ENCODE results near the gene CELF5. TPM values are rescaled to one million over a fixed set of nuclear protein-coding genes. Genes with fewer than 3 reads are reported as not detected.
"Not testable (repeated sequence)": the region's sequence is repeated elsewhere in the genome, so short reads cannot be mapped to it uniquely, and the experiment has no call there.

Gene CELF5
- total RNA-seq, 2 experiments from 2014 or later = 0.55 to 0.61 TPM

DNA sequence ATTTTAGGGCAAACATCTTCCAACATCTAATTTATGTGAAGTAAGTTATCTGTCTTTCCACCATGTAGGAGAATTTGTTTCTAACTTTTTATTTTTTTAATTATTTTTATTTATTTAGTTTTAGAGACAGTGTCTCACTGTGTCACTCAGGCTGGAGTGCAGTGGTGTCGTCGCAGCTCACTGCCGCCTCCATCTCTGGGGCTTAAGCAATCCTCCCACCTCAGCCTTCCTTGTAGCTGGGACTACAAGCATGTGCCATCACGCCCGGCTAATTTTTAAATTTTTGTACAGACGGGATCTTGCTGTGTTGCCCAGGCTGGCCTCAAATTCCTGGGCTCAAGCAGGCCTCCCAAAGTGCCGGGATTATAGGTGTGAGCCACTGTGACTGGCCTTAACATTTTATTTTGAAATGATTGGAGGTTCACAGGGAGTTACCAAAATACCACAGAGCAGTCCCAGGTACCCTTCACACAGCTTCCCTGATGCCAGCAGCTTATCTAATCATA is 58.8 kb downstream of the CELF5 start:
- peaks cover 12% of the 10 kb centered on the region for H3K4me1 Mint-ChIP-seq (ENCODE audit: low read depth)
- no peak for DNase-seq
- no peaks in the 10 kb centered on the region for H3K9me3 Mint-ChIP-seq (ENCODE audit: insufficient read depth)
- CTCF ChIA-PET = interaction anchor here (1.5 kb wide), 1 partner anchor 21 kb away, joined by 4 read pairs; no protein-coding TSS in a partner anchor
- H3K27me3 Mint-ChIP-seq (ENCODE audit: low read depth) = peaks cover 6% of the 10 kb centered on the region
- no peak overlapping the region for H3K27ac Mint-ChIP-seq
- no peak overlapping the region for H3K4me3 Mint-ChIP-seq
- H3K36me3 Mint-ChIP-seq (ENCODE audit: low read depth) = no peaks in the 10 kb centered on the region
- no peak for ATAC-seq
- POLR2A ChIA-PET = interaction anchor here (1.8 kb wide), 1 partner anchor 7 kb away, joined by 7 read pairs; no protein-coding TSS in a partner anchor

DNA sequence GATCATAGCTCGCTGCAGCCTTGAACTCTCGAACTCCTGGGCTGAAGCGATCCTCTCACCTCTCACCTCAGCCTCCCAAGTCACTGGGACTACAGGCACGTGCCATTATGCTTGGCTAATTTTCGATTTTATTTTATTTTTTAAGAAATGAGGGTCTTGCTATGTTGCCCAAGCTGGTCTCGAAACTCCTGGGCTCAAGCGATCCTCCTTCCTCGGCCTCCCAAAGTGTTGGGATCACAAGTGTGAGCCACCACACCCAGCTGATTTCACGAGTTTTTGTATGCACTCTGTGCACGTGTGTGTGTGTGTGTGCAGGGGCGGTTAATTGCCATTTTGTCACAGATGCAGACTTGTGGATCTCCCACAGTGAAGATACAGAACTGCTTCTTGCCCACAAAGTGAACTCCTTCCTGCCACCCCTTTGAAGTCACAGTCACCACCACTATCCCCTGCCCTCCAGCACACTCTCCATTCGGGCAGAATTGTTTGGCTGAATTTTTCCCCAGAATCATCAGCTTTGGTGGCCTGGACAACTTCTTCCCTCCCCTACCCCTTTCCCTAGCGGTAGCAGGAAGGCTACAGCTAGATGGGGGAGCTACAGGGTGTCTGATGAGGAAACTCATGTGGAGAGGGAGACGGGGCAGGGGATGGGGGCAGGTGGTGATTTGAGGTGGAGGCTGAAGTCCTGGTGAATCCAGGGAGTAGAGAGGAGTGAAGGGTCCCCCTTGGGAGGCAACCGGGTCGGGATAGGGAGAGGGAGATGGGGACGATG is 59.6 kb downstream of the CELF5 start:
- ChIA-PET POLR2A (interaction anchor here (1.8 kb wide), 1 partner anchor 8 kb away, joined by 7 read pairs; no protein-coding TSS in a partner anchor), CTCF (interaction anchor here (1.5 to 1.9 kb wide), 2 partner anchors 8 to 21 kb away, joined by 4 to 6 read pairs; no protein-coding TSS in a partner anchor)
- no peak for DNase-seq
- ATAC-seq = no peak
- no peaks in the 10 kb centered on the region for H3K36me3 Mint-ChIP-seq (ENCODE audit: low read depth)
- peaks cover 12% of the 10 kb centered on the region for H3K4me1 Mint-ChIP-seq (ENCODE audit: low read depth)
- H3K4me3 Mint-ChIP-seq = no peak overlapping the region
- no peak overlapping the region for H3K27ac Mint-ChIP-seq
- H3K27me3 Mint-ChIP-seq (ENCODE audit: low read depth) = peaks cover 6% of the 10 kb centered on the region
- no peaks in the 10 kb centered on the region for H3K9me3 Mint-ChIP-seq (ENCODE audit: insufficient read depth)

DNA sequence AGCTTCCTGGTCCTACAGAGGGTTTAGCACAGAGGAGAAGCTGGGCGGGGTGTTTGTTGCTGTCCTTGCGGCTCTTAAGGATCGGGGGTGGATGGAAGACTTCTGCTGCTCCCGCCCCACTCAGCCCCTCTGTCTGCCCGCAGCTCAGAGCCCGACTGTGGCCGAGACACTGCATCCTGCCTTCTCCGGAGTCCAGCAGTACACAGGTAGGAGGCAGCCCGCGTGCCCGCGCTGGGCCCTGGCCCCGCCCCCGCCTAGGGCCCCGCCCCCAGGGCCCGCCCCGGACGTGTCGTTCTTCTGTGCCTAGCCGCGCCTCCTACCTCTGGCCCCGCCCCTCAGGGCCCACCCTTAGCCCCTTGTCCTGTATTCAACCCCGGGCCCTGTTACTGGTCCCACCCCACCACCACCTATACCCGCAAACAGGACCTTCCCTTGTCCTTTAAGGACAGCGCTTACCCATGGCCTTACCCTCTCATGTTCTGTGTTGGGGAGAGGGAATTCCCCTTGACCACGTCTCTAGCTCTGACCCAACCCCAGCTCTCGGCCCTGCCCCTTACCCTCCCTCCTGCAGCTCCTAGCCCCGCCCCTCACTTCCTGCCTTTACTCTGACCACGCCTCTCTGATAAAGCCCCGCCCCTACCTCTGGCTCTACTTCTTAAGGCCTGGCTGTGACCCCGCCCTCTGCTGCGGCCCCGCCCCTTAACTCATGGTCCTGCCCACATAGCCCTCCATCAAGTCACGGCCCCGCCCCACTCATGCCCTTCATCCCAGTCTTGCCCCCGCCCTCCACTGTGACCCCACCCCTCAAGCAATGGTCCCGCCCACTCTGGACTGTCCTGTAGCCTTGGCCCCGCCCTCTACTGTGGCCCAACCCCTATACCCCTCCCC is 60.5 kb downstream of the CELF5 start:
- H3K4me1 Mint-ChIP-seq (ENCODE audit: low read depth) = peaks cover 12% of the 10 kb centered on the region
- ATAC-seq = peak; percentile 75
- peak; percentile 81 for DNase-seq
- H3K4me3 Mint-ChIP-seq = peak overlapping the region; percentile 31
- H3K27me3 Mint-ChIP-seq (ENCODE audit: low read depth) = peaks cover 6% of the 10 kb centered on the region
- no peak overlapping the region for H3K27ac Mint-ChIP-seq
- no peaks in the 10 kb centered on the region for H3K36me3 Mint-ChIP-seq (ENCODE audit: low read depth)
- ChIA-PET CTCF (interaction anchor here (0.6 to 1.9 kb wide), 2 partner anchors 9 to 20 kb away, joined by 3 to 6 read pairs; no protein-coding TSS in a partner anchor), POLR2A (interaction anchor here (1.8 kb wide), 1 partner anchor 9 kb away, joined by 7 read pairs; no protein-coding TSS in a partner anchor)
- H3K9me3 Mint-ChIP-seq (ENCODE audit: insufficient read depth) = no peaks in the 10 kb centered on the region

DNA sequence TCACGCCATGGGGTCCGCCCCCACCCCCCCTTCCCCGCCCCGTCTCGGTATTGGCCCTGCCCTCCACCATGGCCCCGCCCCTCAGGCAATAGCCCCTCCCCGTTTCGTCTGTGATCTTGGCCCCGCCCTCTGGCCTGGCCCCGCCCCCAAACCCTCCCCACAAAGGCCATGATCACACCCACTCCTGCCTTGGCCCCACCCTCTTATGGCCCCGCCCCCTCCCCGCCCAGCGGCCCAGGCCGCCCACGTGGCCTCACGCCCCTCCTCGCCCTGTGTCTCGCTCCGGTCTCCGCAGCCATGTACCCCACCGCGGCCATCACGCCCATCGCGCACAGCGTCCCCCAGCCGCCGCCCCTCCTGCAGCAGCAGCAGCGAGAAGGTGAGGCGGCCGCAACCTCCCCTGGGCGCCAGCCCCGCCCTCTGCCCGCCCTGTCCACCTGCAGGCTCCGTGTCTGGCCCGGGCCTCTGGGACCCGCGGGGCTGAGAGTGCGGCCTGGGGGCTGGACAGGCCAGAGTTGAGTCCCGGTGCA is 61.3 kb downstream of the CELF5 start:
- Mint-ChIP-seq H3K27me3 (ENCODE audit: low read depth) (peaks cover 8% of the 10 kb centered on the region), H3K9me3 (ENCODE audit: insufficient read depth) (no peaks in the 10 kb centered on the region), H3K27ac (no peak overlapping the region), H3K4me1 (ENCODE audit: low read depth) (peaks cover 12% of the 10 kb centered on the region), H3K4me3 (no peak overlapping the region), H3K36me3 (ENCODE audit: low read depth) (no peaks in the 10 kb centered on the region)
- peak; percentile 45 for ATAC-seq
- DNase-seq = peak; percentile 65
- CTCF ChIA-PET = interaction anchor here (1.9 kb wide), 1 partner anchor 10 kb away, joined by 6 read pairs; no protein-coding TSS in a partner anchor
- POLR2A ChIA-PET = no interaction called here

DNA sequence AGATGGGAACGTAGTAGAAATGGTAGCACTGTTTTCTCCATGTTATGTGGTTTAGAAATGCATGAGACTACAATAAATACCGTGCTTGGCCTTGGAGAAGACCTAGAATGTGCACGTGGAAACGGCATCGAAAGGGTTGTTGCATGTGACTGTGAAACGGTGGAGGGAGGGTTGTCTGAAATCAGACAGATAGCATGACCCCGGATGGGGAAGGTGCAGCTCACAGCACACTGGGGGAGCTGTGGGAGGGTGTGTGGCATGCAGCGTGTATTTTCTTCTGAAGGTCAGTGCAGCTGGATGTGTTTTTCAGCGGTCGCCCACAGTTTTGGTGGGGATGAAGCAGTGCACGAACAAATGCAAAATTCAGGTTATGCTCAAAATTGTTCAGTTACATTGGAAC is 63.4 kb downstream of the CELF5 start:
- DNase-seq (no peak), ATAC-seq (no peak)
- no peaks in the 10 kb centered on the region for H3K36me3 Mint-ChIP-seq (ENCODE audit: low read depth)
- ChIA-PET CTCF (interaction anchor here (1.1 to 1.7 kb wide), 2 partner anchors 16 to 17 kb away, joined by 3 to 4 read pairs; no protein-coding TSS in a partner anchor), POLR2A (no interaction called here)
- no peak overlapping the region for H3K27ac Mint-ChIP-seq
- H3K4me3 Mint-ChIP-seq = no peak overlapping the region
- peaks cover 12% of the 10 kb centered on the region for H3K4me1 Mint-ChIP-seq (ENCODE audit: low read depth)
- peaks cover 8% of the 10 kb centered on the region for H3K27me3 Mint-ChIP-seq (ENCODE audit: low read depth)
- no peaks in the 10 kb centered on the region for H3K9me3 Mint-ChIP-seq (ENCODE audit: insufficient read depth)

DNA sequence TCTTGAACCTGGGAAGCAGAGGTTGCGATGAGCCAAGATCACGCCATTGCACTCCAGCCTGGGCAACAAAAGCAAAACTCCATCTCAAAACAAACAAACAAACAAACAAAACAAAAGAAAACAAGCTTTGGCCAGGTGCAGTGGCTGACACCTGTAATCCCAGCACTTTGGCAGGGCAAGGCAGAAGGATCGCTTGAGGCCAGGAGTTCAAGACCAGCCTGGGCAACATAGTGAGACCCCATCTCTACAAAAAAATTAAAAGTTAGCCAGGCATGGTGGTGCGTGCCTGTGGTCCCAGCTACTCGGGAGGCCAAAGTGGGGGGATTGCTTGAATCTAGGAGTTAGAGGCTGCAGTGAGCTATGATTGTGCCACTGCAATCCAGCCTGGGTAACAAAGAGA is 64.0 kb downstream of the CELF5 start:
- peaks cover 12% of the 10 kb centered on the region for H3K4me1 Mint-ChIP-seq (ENCODE audit: low read depth)
- H3K9me3 Mint-ChIP-seq (ENCODE audit: insufficient read depth); H3K27me3 Mint-ChIP-seq (ENCODE audit: low read depth); H3K27ac Mint-ChIP-seq; ATAC-seq; H3K36me3 Mint-ChIP-seq (ENCODE audit: low read depth); H3K4me3 Mint-ChIP-seq; DNase-seq; POLR2A ChIA-PET: not testable (repeated sequence)
- CTCF ChIA-PET = interaction anchor here (1.1 to 1.7 kb wide), 2 partner anchors 16 to 17 kb away, joined by 3 to 4 read pairs; no protein-coding TSS in a partner anchor

DNA sequence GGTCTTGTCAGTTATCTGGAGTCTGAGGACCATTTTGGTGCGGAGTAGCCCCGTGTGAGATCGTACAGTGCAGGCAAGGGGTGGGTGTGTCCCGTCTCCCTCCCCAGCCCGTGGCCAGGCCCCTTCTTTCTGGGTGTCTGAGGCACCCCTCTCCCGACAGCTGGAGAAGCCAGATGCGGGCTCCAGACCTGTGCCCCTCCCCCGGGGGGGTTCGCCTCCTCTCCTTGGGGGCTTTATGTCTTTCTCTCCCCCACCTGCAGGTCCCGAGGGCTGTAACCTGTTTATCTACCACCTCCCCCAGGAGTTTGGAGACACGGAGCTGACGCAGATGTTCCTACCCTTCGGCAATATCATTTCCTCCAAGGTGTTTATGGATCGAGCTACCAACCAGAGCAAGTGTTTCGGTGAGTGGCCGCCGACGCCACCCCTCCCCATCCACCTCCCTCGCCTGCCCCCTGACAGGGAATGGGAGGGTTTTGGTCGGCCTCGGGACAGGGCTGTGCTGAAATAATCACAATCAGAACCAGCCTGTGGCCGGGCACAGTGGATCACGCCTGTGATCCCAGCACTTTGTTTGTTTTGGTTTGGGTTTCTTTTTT is 65.6 kb downstream of the CELF5 start:
- ChIA-PET CTCF (interaction anchor here (2.1 kb wide), 1 partner anchor 15 kb away, joined by 6 read pairs; no protein-coding TSS in a partner anchor), POLR2A (no interaction called here)

DNA sequence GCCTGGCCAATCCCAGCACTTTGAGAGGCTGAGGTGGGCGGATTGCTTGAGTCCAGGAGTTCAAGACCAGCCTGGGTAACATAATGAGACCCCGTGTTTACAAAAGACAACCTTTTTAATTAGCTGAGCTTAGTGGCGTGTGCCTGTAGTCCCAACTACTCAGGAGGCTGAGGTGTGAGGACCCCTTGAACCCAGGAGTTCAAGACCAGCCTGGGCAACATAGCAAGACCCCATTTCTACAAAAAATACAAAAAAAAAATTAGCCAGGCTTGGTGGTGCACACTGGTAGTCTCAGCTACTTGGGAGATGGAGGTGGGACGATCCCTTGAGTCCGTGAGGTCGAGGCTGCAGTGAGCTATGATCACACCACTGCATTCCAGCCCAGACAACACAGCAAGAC is 66.4 kb downstream of the CELF5 start:
- ATAC-seq; H3K4me3 Mint-ChIP-seq; H3K27ac Mint-ChIP-seq; H3K36me3 Mint-ChIP-seq (ENCODE audit: low read depth); H3K9me3 Mint-ChIP-seq (ENCODE audit: insufficient read depth); DNase-seq; POLR2A ChIA-PET; H3K4me1 Mint-ChIP-seq (ENCODE audit: low read depth); H3K27me3 Mint-ChIP-seq (ENCODE audit: low read depth): not testable (repeated sequence)
- CTCF ChIA-PET = interaction anchor here (2.1 kb wide), 1 partner anchor 14 kb away, joined by 6 read pairs; no protein-coding TSS in a partner anchor

More for the DNA sequence above, 65.6 kb downstream of the CELF5 start:
- Mint-ChIP-seq H3K36me3 (ENCODE audit: low read depth) (no peaks in the 10 kb centered on the region), H3K27me3 (ENCODE audit: low read depth) (peaks cover 6% of the 10 kb centered on the region), H3K9me3 (ENCODE audit: insufficient read depth) (no peaks in the 10 kb centered on the region), H3K27ac (no peak overlapping the region), H3K4me1 (ENCODE audit: low read depth) (peaks cover 2% of the 10 kb centered on the region), H3K4me3 (no peak overlapping the region)
- DNase-seq (no peak), ATAC-seq (no peak)

DNA sequence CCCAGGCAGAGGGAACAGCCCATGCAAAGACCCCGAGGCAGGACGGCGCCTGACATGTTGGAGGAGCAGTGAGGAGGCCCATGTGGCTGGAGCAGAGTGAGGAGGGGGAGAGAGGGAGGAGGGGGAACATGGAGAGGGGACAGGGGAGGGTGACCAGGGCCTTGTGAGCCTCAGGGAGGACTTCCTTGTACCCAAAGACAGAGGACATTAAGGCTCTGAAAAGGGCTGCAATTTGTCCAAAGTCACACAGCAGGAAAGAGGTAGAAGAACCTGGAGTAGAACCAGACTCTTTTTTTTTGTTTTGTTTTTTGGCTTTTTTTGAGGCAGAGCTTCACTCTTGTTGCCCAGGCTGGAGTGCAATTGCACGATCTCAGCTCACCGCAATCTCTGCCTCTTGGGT is 67.2 kb downstream of the CELF5 start:
- Mint-ChIP-seq H3K4me3 (no peak overlapping the region), H3K36me3 (ENCODE audit: low read depth) (no peaks in the 10 kb centered on the region), H3K27me3 (ENCODE audit: low read depth) (peaks cover 6% of the 10 kb centered on the region), H3K27ac (no peak overlapping the region), H3K9me3 (ENCODE audit: insufficient read depth) (no peaks in the 10 kb centered on the region), H3K4me1 (ENCODE audit: low read depth) (no peaks in the 10 kb centered on the region)
- ChIA-PET POLR2A (no interaction called here), CTCF (no interaction called here)
- no peak for ATAC-seq
- DNase-seq = no peak

DNA sequence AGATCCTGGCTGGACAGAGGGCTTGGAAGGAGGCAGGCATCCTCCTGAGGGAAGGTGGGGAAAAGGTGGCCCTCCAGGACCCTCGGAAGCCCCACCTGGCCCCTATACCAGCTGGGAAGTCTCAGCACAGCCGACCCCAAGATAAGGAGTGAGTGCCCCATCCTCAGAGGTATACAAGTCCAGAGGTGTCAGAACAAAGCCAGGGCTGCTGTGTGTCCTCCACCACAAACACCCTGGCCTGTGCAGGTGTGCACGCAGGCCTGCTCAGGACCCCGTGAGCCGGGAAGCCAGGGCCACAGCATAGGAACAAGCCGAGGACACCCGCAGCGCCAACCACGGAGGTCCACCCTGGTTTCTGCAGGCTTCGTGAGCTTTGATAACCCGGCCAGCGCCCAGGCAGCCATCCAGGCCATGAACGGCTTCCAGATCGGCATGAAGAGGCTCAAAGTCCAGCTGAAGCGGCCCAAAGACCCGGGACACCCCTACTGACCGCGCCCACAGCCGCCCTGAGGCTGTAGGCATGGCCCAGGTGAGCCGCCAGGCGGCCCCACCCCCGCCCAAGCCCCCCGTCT is 68.6 kb downstream of the CELF5 start:
- CTCF ChIA-PET = no interaction called here
- ATAC-seq = no peak
- no peak overlapping the region for H3K4me3 Mint-ChIP-seq
- H3K36me3 Mint-ChIP-seq (ENCODE audit: low read depth) = no peaks in the 10 kb centered on the region
- H3K9me3 Mint-ChIP-seq (ENCODE audit: insufficient read depth) = no peaks in the 10 kb centered on the region
- no peak overlapping the region for H3K27ac Mint-ChIP-seq
- POLR2A ChIA-PET = no interaction called here
- H3K27me3 Mint-ChIP-seq (ENCODE audit: low read depth) = peaks cover 2% of the 10 kb centered on the region
- no peaks in the 10 kb centered on the region for H3K4me1 Mint-ChIP-seq (ENCODE audit: low read depth)
- no peak for DNase-seq

DNA sequence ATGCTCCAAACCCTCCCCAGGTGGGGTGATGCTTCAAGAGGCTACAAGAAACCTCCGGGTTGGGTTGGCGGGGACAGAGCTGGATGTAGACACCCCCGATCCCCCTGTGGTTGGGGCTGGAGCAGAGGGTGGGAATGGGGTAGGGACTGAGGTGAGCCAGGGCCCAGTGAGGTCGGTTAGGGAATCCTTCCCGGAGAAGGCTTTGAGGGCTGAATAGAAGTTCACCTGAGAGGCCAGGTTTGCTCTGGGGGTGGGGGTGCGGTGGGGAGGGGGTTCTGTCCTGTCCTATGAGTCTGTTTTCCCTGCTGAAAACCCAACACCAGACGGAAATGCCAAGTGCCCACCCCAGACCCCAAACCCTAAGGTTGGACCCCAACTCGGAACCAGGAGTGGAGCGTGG is 69.1 kb downstream of the CELF5 start:
- no peak for ATAC-seq
- Mint-ChIP-seq H3K4me3 (no peak overlapping the region), H3K36me3 (ENCODE audit: low read depth) (no peaks in the 10 kb centered on the region), H3K27me3 (ENCODE audit: low read depth) (peaks cover 2% of the 10 kb centered on the region), H3K27ac (no peak overlapping the region), H3K9me3 (ENCODE audit: insufficient read depth) (no peaks in the 10 kb centered on the region), H3K4me1 (ENCODE audit: low read depth) (no peaks in the 10 kb centered on the region)
- DNase-seq = no peak
- POLR2A ChIA-PET = no interaction called here
- CTCF ChIA-PET = no interaction called here

Measured in activated CD8-positive, alpha-beta T cell treated with anti-CD3 and anti-CD28 coated beads, Interleukin-2, amount 10 ng/mL, durations not matched to agents 7 days and 5 days (primary cell).